HEK293 (cell line): ENCODE data around the gene NPAS2.

Experiments used
- CTCF ChIA-PET: fragments of 350-600 bp; formaldehyde crosslinking; extraction: SDS; loops from one replicate; lab custom pipeline; 2021; ENCODE audit warnings: antibody characterized with exemption; lab: Yijun Ruan, JAX
- POLR2A ChIA-PET: fragments of 300-600 bp; formaldehyde crosslinking; extraction: SDS; loops from one replicate; lab custom pipeline; 2020; ENCODE audit warnings: antibody characterized with exemption, inconsistent platforms; lab: Yijun Ruan, JAX
- H3K27ac ChIP-seq: fragments of 200-500 bp; sonication (Bioruptor generic); 2 replicates; pipeline ENCODE4 v1.5.1; 2014; ENCODE audit warnings: low read depth, low read length, control low read depth, inconsistent platforms; ENCODE audit errors: extremely low read depth
- H3K36me3 ChIP-seq, 2 experiments: fragments of 200-500 bp in 1 of 2; sonication (Bioruptor generic) in 1 of 2; 1 replicate in 1 of 2; 2 replicates in 1 of 2; pipeline ENCODE4 v1.5.1; 2014 to 2017; ENCODE audit warnings: inconsistent platforms in 2 of 2, low read length in 2 of 2; ENCODE audit not compliant: control insufficient read depth in 2 of 2, insufficient read depth in 1 of 2
- H3K4me1 ChIP-seq: fragments of 200-500 bp; sonication (Bioruptor generic); 2 replicates; pipeline ENCODE4 v1.5.1; 2014; ENCODE audit warnings: mild to moderate bottlenecking, low read length, inconsistent platforms; ENCODE audit not compliant: control insufficient read depth, insufficient read depth
- H3K4me3 ChIP-seq: 2 replicates; pipeline ENCODE4 v1.5.1; 2011; ENCODE audit warnings: low read depth, mild to moderate bottlenecking, control low read depth, low read length, moderate library complexity
- H3K9me3 ChIP-seq: fragments of 200-500 bp; sonication (Bioruptor generic); 2 replicates; pipeline ENCODE4 v1.5.1; 2014; ENCODE audit warnings: low read depth, low read length, inconsistent platforms; ENCODE audit not compliant: control insufficient read depth, insufficient read depth
- EGR2 ChIP-seq: fragments of 450-650 bp; formaldehyde crosslinking; IDR thresholded peaks from 2 replicates; pipeline ENCODE4 v1.5.1; 2016; ENCODE audit warnings: low read depth, missing biosample characterization, missing genetic modification characterization
- KLF16 ChIP-seq: fragments of 450-650 bp; formaldehyde crosslinking; IDR thresholded peaks from 2 replicates; pipeline ENCODE4 v1.5.1; 2017; ENCODE audit warnings: missing biosample characterization, missing genetic modification characterization
- MZF1 ChIP-seq: fragments of 450-650 bp; formaldehyde crosslinking; IDR thresholded peaks from 2 replicates; pipeline ENCODE4 v1.5.1; 2017; ENCODE audit warnings: missing biosample characterization, missing genetic modification characterization, borderline replicate concordance
- PRDM4 ChIP-seq: fragments of 450-650 bp; formaldehyde crosslinking; IDR thresholded peaks from 2 replicates; pipeline ENCODE4 v1.5.1; 2017; ENCODE audit warnings: missing biosample characterization, missing genetic modification characterization
- RBAK ChIP-seq: fragments of 450-650 bp; formaldehyde crosslinking; IDR thresholded peaks from 2 replicates; pipeline ENCODE4 v1.5.1; 2016; ENCODE audit warnings: missing biosample characterization, missing genetic modification characterization
- SP3 ChIP-seq: fragments of 450-650 bp; formaldehyde crosslinking; IDR thresholded peaks from 2 replicates; pipeline ENCODE4 v1.5.1; 2016; ENCODE audit warnings: missing biosample characterization, missing genetic modification characterization
- TCF7L2 ChIP-seq: IDR thresholded peaks from 2 replicates; pipeline ENCODE4 v1.6.1; 2011; ENCODE audit warnings: low read depth, mild to moderate bottlenecking, inconsistent platforms, low read length, moderate library complexity, borderline replicate concordance
- ZNF112 ChIP-seq: fragments of 450-650 bp; formaldehyde crosslinking; IDR thresholded peaks from 2 replicates; pipeline ENCODE4 v1.5.0; 2017; ENCODE audit warnings: missing biosample characterization, missing genetic modification characterization
- ZNF223 ChIP-seq: fragments of 450-650 bp; formaldehyde crosslinking; IDR thresholded peaks from 2 replicates; pipeline ENCODE4 v1.5.1; 2016; ENCODE audit warnings: missing biosample characterization, missing genetic modification characterization
- ZNF302 ChIP-seq: fragments of 450-650 bp; formaldehyde crosslinking; IDR thresholded peaks from 2 replicates; pipeline ENCODE4 v1.5.1; 2016; ENCODE audit warnings: missing biosample characterization, missing genetic modification characterization, low read depth
- ZNF311 ChIP-seq: fragments of 450-650 bp; formaldehyde crosslinking; IDR thresholded peaks from 2 replicates; pipeline ENCODE4 v1.5.1; 2017; ENCODE audit warnings: missing biosample characterization, missing genetic modification characterization, borderline replicate concordance
- ZNF416 ChIP-seq: fragments of 450-650 bp; formaldehyde crosslinking; IDR thresholded peaks from 2 replicates; pipeline ENCODE4 v1.5.1; 2016; ENCODE audit warnings: missing biosample characterization, missing genetic modification characterization
- ZNF521 ChIP-seq: fragments of 450-650 bp; formaldehyde crosslinking; IDR thresholded peaks from 2 replicates; pipeline ENCODE4 v1.5.1; 2017; ENCODE audit warnings: missing biosample characterization, mild to moderate bottlenecking, missing genetic modification characterization
- ZNF544 ChIP-seq: fragments of 450-650 bp; formaldehyde crosslinking; IDR thresholded peaks from 2 replicates; pipeline ENCODE4 v1.5.0; 2017; ENCODE audit warnings: missing biosample characterization, missing genetic modification characterization
- ZNF558 ChIP-seq: fragments of 450-650 bp; formaldehyde crosslinking; IDR thresholded peaks from 2 replicates; pipeline ENCODE4 v1.5.1; 2016; ENCODE audit warnings: missing biosample characterization, missing genetic modification characterization
- ZNF560 ChIP-seq: fragments of 450-650 bp; formaldehyde crosslinking; IDR thresholded peaks from 2 replicates; pipeline ENCODE4 v1.5.1; 2017; ENCODE audit warnings: missing biosample characterization, missing genetic modification characterization, borderline replicate concordance
- ZNF585B ChIP-seq: fragments of 450-650 bp; formaldehyde crosslinking; IDR thresholded peaks from 2 replicates; pipeline ENCODE4 v1.5.1; 2016; ENCODE audit warnings: missing biosample characterization, missing genetic modification characterization
- ZNF596 ChIP-seq: fragments of 450-650 bp; IDR thresholded peaks from 2 replicates; pipeline ENCODE4 v1.5.0; 2018; ENCODE audit warnings: missing biosample characterization, mild to moderate bottlenecking, missing genetic modification characterization, moderate library complexity
- ZNF621 ChIP-seq: fragments of 450-650 bp; formaldehyde crosslinking; IDR thresholded peaks from 2 replicates; pipeline ENCODE4 v1.5.1; 2017; ENCODE audit warnings: missing biosample characterization, missing genetic modification characterization
- ZNF654 ChIP-seq: fragments of 450-650 bp; formaldehyde crosslinking; IDR thresholded peaks from 2 replicates; pipeline ENCODE4 v1.5.1; 2016; ENCODE audit warnings: low read depth, missing biosample characterization, missing genetic modification characterization
- ZNF692 ChIP-seq: fragments of 450-650 bp; formaldehyde crosslinking; IDR thresholded peaks from 2 replicates; pipeline ENCODE4 v1.5.1; 2016; ENCODE audit warnings: missing biosample characterization, missing genetic modification characterization
- ZNF776 ChIP-seq: fragments of 450-650 bp; formaldehyde crosslinking; IDR thresholded peaks from 2 replicates; pipeline ENCODE4 v1.5.0; 2017; ENCODE audit warnings: missing biosample characterization, missing genetic modification characterization, borderline replicate concordance
- TF ChIP-seq, protein P1 (sequence below): fragments of 450-650 bp; formaldehyde crosslinking; IDR thresholded peaks from 2 replicates; pipeline ENCODE4 v1.5.1; 2016; ENCODE audit warnings: missing biosample characterization, missing genetic modification characterization
- TF ChIP-seq, protein P2 (sequence below): fragments of 450-650 bp; formaldehyde crosslinking; IDR thresholded peaks from 2 replicates; pipeline ENCODE4 v1.5.1; 2017; ENCODE audit warnings: missing biosample characterization, mild to moderate bottlenecking, missing genetic modification characterization, moderate library complexity

Gene NPAS2

DNA sequence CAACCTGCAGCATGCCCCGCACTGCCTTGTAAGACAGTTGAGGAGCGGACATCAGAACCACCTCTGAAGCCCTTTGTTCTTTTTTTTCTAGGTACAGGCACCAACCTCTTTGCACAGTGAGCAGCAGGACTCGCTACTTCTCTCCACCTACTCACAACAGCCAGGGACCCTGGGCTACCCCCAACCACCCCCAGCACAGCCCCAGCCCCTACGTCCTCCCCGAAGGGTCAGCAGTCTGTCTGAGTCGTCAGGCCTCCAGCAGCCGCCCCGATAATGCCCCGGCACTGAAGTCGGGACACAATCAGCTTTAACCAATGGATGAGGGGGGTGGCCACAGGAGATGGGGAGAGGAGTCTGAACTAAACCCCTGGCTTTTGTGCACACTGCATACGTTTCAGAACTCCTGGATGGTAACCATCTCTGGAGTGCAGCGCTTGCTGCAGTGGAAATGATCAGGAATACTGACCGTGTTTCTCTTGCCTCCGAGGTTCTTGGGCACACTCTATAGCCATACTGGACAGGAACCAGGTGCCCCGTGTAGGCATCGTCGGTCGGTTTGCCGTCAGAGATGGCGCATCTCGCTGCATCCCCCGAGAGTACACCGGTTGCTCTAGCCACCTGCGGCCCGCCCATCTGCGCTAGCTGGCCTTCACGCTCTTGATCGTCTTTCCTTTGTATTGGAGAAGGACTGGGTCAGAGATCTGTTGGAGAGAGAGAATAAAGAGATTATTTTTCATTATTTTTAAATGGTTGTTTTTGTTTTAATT, 175.6 kb downstream of the NPAS2 start:
- no peak overlapping the region for H3K27ac ChIP-seq
- H3K9me3 ChIP-seq, result no peaks in the 10 kb centered on the region
- POLR2A ChIA-PET, result no interaction called here
- peaks cover 0 to 9% of the 10 kb centered on the region in 2 experiments; a peak in 2 of 3 replicates for H3K36me3 ChIP-seq
- no peak overlapping the region for H3K4me3 ChIP-seq
- TF ChIP-seq ZNF621 (tag by site-specific recombination) (no peak), ZNF585B (tag by site-specific recombination) (no peak), ZNF544 (tag by site-specific recombination) (no peak), MZF1 (tag by site-specific recombination) (no peak), ZNF521 (tag by site-specific recombination) (no peak), ZNF776 (tag by site-specific recombination) (no peak), PRDM4 (no peak), ZNF223 (no peak), EGR2 (no peak), ZNF302 (tag by site-specific recombination) (no peak), ZNF558 (tag by site-specific recombination) (no peak), TCF7L2 (no peak)
- TF ChIP-seq, protein P1, sequence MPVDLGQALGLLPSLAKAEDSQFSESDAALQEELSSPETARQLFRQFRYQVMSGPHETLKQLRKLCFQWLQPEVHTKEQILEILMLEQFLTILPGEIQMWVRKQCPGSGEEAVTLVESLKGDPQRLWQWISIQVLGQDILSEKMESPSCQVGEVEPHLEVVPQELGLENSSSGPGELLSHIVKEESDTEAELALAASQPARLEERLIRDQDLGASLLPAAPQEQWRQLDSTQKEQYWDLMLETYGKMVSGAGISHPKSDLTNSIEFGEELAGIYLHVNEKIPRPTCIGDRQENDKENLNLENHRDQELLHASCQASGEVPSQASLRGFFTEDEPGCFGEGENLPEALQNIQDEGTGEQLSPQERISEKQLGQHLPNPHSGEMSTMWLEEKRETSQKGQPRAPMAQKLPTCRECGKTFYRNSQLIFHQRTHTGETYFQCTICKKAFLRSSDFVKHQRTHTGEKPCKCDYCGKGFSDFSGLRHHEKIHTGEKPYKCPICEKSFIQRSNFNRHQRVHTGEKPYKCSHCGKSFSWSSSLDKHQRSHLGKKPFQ, result no peak
- TF ChIP-seq, protein P2, sequence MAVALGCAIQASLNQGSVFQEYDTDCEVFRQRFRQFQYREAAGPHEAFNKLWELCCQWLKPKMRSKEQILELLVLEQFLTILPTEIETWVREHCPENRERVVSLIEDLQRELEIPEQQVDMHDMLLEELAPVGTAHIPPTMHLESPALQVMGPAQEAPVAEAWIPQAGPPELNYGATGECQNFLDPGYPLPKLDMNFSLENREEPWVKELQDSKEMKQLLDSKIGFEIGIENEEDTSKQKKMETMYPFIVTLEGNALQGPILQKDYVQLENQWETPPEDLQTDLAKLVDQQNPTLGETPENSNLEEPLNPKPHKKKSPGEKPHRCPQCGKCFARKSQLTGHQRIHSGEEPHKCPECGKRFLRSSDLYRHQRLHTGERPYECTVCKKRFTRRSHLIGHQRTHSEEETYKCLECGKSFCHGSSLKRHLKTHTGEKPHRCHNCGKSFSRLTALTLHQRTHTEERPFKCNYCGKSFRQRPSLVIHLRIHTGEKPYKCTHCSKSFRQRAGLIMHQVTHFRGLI, result no peak
- TF ChIP-seq, all 188 proteins: peak for 0
- CTCF ChIA-PET, result interaction anchor here (0.6 kb wide), 2 partner anchors 176 to 385 kb away, joined by 3 to 4 read pairs; no protein-coding TSS in a partner anchor
- no peaks in the 10 kb centered on the region for H3K4me1 ChIP-seq

- Histone ChIP-seq H3K4me1 (no peaks in the 10 kb centered on the region), H3K4me3 (no peak overlapping the region), H3K9me3 (no peaks in the 10 kb centered on the region), H3K27ac (no peak overlapping the region), H3K36me3 (peaks cover 0 to 11% of the 10 kb centered on the region in 2 experiments; a peak in 2 of 3 replicates)
- ChIA-PET CTCF (interaction anchor here (0.7 kb wide), 1 partner anchor 397 kb away, joined by 3 read pairs; no protein-coding TSS in a partner anchor), POLR2A (no interaction called here)
- TF ChIP-seq ZNF654 (tag by site-specific recombination) (no peak), ZNF112 (tag by site-specific recombination) (no peak), RBAK (tag by site-specific recombination) (no peak), KLF16 (tag by site-specific recombination) (no peak), ZNF416 (tag by site-specific recombination) (no peak), ZNF596 (tag by site-specific recombination) (no peak), ZNF311 (no peak), SP3 (tag by site-specific recombination) (no peak), ZNF776 (tag by site-specific recombination) (no peak), ZNF692 (tag by site-specific recombination) (no peak), ZNF560 (tag by site-specific recombination) (no peak)
Observed at GRCh38 chr2:100997509-100998234, 177.7 kb downstream of the NPAS2 start.
